Testis (tissue), 3 donors: Measurements from ENCODE around the gene MRPL12. TPM values are rescaled to one million over a fixed set of nuclear protein-coding genes. Genes with fewer than 3 reads are reported as not detected.

ENCODE experiments used
- DNase-seq: peaks from one replicate; pipeline ENCODE4 v3.0.0-alpha.2; 2019
- H3K27ac ChIP-seq, 2 donors: fragments of 200-600 bp; sonication (generic); one replicate each; pipeline ENCODE4 v1.5.1; 2019
- H3K27me3 ChIP-seq: fragments of 200-600 bp; sonication (generic); one replicate; pipeline ENCODE4 v1.5.1; 2019
- H3K36me3 ChIP-seq: fragments of 200-600 bp; sonication (generic); one replicate; pipeline ENCODE4 v1.5.1; 2017; ENCODE audit warnings: low read depth; ENCODE audit errors: missing control alignments
- H3K4me1 ChIP-seq: fragments of 200-600 bp; sonication (generic); one replicate; pipeline ENCODE4 v1.5.1; 2019
- H3K4me3 ChIP-seq, 2 donors: fragments of 200-600 bp; sonication (generic); one replicate each; pipeline ENCODE4 v1.5.1; 2017 to 2019
- H3K9me3 ChIP-seq: fragments of 200-600 bp; sonication (generic); one replicate; pipeline ENCODE4 v1.5.1; 2017
- POLR2A ChIP-seq: fragments of 450-650 bp; IDR thresholded peaks from one replicate; pipeline ENCODE4 v1.6.1; 2017; ENCODE audit warnings: antibody characterized with exemption, mild to moderate bottlenecking, moderate library complexity
- WGBS, 2 donors: methylation state at CpG; one replicate each; pipeline ENCODE4 v1.1.5; 2018; 5-methylcytosine and 5-hydroxymethylcytosine counted together
- intact Hi-C: fragments of 100-400 bp; cut with DNase I; formaldehyde crosslinking; loops from one replicate; pipeline ENCODE4 v1.15.1; 2023; ENCODE audit warnings: low total_unique reads
- polyA plus RNA-seq: library from polyadenylated mRNA; stranded (reverse); fragments of 350-450 nt; fragmentation: Illumina TruSeq; extraction: RNeasy Lipid Tissue Mini Kit (QIAGEN cat#74804); gene quantifications from one replicate; pipeline ENCODE4 v1.2.3, GENCODE V29; 2014; ENCODE audit warnings: low read depth, low replicate concordance; ENCODE audit not compliant: insufficient read depth
- total RNA-seq, 2 donors: library from RNA; depleted of rRNA; stranded (reverse); fragments of >200 nt; gene quantifications; one replicate each; pipeline ENCODE4 v1.2.3, GENCODE V29; 2016
- TF ChIP-seq, protein P1 (sequence below), 3 experiments: fragments of 450-650 bp in 2 of 3; fragments of 200-600 bp in 1 of 3; sonication (generic) in 1 of 3; IDR thresholded peaks; one replicate each; pipeline ENCODE4 v1.5.1; 2016 to 2019; ENCODE audit warnings: antibody characterized with exemption in 3 of 3, mild to moderate bottlenecking in 2 of 3, moderate library complexity in 1 of 3

MRPL12 gene
- total and polyA plus RNA-seq, 3 donors from 2014 or later = 54.7 to 58.0 (median 57.2) TPM

DNA sequence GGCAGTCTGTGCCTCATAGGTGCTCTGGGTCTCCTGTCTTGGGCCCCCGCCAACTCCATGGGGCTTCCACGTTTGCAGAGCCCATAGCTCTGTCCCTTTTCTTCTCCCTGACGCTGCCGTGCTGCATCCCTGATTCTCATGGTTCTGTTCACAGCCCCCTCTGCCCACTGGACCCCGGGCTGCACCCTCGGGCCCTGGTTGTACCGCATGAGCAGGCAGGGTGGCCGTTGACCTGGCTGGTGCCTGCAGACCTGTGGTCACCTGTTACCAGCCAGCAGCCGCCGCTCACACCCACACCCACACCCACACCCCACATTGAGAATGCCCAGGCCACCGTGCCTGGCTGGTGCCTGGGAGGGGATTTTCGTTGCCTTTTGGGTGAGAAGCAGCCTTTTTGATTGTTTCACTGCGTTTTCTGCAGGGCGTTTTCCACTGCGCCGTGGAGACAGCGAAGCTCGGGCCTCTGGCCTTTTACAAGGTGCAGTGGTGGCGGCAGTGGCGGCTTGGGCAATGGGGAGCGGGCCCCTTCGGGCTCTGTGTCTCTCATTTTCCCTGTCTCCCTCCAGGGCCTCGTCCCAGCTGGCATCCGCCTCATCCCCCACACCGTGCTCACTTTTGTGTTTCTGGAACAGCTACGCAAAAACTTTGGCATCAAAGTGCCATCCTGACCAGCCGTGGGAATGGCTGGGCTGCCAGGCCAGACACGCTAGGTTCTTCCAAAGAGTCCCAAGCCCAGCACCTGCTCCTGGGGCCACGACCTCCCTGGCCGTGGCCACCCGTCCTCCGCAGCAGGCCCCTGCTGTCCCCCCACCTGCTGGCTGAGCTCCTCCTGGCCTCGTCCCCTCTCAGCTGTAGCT lies 16.5 kb downstream of the MRPL12 start:
- intact Hi-C loops = no loop called here
- no peaks in the 10 kb centered on the region for H3K9me3 ChIP-seq
- DNase-seq = no peak
- H3K4me1 ChIP-seq = no peaks in the 10 kb centered on the region
- TF ChIP-seq POLR2A = no peak
- TF ChIP-seq, protein P1, sequence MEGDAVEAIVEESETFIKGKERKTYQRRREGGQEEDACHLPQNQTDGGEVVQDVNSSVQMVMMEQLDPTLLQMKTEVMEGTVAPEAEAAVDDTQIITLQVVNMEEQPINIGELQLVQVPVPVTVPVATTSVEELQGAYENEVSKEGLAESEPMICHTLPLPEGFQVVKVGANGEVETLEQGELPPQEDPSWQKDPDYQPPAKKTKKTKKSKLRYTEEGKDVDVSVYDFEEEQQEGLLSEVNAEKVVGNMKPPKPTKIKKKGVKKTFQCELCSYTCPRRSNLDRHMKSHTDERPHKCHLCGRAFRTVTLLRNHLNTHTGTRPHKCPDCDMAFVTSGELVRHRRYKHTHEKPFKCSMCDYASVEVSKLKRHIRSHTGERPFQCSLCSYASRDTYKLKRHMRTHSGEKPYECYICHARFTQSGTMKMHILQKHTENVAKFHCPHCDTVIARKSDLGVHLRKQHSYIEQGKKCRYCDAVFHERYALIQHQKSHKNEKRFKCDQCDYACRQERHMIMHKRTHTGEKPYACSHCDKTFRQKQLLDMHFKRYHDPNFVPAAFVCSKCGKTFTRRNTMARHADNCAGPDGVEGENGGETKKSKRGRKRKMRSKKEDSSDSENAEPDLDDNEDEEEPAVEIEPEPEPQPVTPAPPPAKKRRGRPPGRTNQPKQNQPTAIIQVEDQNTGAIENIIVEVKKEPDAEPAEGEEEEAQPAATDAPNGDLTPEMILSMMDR (IDR thresholded peaks at IDR 0.05) = no peak
- H3K27me3 ChIP-seq = no peaks in the 10 kb centered on the region
- H3K27ac ChIP-seq = no peak overlapping the region
- H3K4me3 ChIP-seq = no peak overlapping the region
- 90 to 92% methylated on average over 33 of the region's 33 CpGs for WGBS, 2 donors
- H3K36me3 ChIP-seq = no peaks in the 10 kb centered on the region

GRCh38 chr17:81720267-81721071 lies 17.3 kb downstream of the MRPL12 start:
- no peak for TF ChIP-seq POLR2A
- TF ChIP-seq, protein P1 (IDR thresholded peaks at IDR 0.05) = no peak
- no peaks in the 10 kb centered on the region for H3K36me3 ChIP-seq
- no peak overlapping the region for H3K27ac ChIP-seq
- no peaks in the 10 kb centered on the region for H3K27me3 ChIP-seq
- no peaks in the 10 kb centered on the region for H3K9me3 ChIP-seq
- H3K4me3 ChIP-seq = no peak overlapping the region
- intact Hi-C loops = no loop called here
- H3K4me1 ChIP-seq = no peaks in the 10 kb centered on the region
- WGBS, 2 donors = 83 to 85% methylated on average over 14 to 33 of the region's 33 CpGs
- no peak for DNase-seq

- DNase-seq = no peak
- H3K4me3 ChIP-seq = no peak overlapping the region
- H3K4me1 ChIP-seq = no peaks in the 10 kb centered on the region
- no peaks in the 10 kb centered on the region for H3K27me3 ChIP-seq
- intact Hi-C loops = no loop called here
- no peaks in the 10 kb centered on the region for H3K36me3 ChIP-seq
- no peak overlapping the region for H3K27ac ChIP-seq
- no peak for TF ChIP-seq POLR2A
- TF ChIP-seq, protein P1 (IDR thresholded peaks at IDR 0.05) = no peak
- 72% methylated on average over 5 to 10 of the region's 10 CpGs for WGBS, 2 donors
- no peaks in the 10 kb centered on the region for H3K9me3 ChIP-seq
Measured at GRCh38 chr17:81722184-81723120, 19.3 kb downstream of the MRPL12 start.

- no peak for TF ChIP-seq POLR2A
- TF ChIP-seq, protein P1 (IDR thresholded peaks at IDR 0.05) = no peak
Measured at GRCh38 chr17:81723651-81724209, 20.6 kb downstream of the MRPL12 start.

More at GRCh38 chr17:81723651-81724209, 20.6 kb downstream of the MRPL12 start:
- no peaks in the 10 kb centered on the region for H3K27me3 ChIP-seq
- H3K9me3 ChIP-seq = no peaks in the 10 kb centered on the region
- no peaks in the 10 kb centered on the region for H3K36me3 ChIP-seq
- no peaks in the 10 kb centered on the region for H3K4me1 ChIP-seq
- intact Hi-C loops = no loop called here
- DNase-seq = no peak
- no peak overlapping the region for H3K27ac ChIP-seq
- no peak overlapping the region for H3K4me3 ChIP-seq
- 51 to 68% methylated on average over 10 to 12 of the region's 12 CpGs for WGBS, 2 donors
